ENCODE data around the gene NCAPG2. TPM values are rescaled to one million over a fixed set of nuclear protein-coding genes. Genes with fewer than 3 reads are reported as not detected.

The NCAPG2 gene
- total and polyA plus RNA-seq, 2 experiments from 2014 or later, result 38.7 to 91.2 TPM

GRCh38 chr7:158738841-158739240 lies 34.2 kb upstream of the NCAPG2 start (continued):
- TF ChIP-seq, protein P1, sequence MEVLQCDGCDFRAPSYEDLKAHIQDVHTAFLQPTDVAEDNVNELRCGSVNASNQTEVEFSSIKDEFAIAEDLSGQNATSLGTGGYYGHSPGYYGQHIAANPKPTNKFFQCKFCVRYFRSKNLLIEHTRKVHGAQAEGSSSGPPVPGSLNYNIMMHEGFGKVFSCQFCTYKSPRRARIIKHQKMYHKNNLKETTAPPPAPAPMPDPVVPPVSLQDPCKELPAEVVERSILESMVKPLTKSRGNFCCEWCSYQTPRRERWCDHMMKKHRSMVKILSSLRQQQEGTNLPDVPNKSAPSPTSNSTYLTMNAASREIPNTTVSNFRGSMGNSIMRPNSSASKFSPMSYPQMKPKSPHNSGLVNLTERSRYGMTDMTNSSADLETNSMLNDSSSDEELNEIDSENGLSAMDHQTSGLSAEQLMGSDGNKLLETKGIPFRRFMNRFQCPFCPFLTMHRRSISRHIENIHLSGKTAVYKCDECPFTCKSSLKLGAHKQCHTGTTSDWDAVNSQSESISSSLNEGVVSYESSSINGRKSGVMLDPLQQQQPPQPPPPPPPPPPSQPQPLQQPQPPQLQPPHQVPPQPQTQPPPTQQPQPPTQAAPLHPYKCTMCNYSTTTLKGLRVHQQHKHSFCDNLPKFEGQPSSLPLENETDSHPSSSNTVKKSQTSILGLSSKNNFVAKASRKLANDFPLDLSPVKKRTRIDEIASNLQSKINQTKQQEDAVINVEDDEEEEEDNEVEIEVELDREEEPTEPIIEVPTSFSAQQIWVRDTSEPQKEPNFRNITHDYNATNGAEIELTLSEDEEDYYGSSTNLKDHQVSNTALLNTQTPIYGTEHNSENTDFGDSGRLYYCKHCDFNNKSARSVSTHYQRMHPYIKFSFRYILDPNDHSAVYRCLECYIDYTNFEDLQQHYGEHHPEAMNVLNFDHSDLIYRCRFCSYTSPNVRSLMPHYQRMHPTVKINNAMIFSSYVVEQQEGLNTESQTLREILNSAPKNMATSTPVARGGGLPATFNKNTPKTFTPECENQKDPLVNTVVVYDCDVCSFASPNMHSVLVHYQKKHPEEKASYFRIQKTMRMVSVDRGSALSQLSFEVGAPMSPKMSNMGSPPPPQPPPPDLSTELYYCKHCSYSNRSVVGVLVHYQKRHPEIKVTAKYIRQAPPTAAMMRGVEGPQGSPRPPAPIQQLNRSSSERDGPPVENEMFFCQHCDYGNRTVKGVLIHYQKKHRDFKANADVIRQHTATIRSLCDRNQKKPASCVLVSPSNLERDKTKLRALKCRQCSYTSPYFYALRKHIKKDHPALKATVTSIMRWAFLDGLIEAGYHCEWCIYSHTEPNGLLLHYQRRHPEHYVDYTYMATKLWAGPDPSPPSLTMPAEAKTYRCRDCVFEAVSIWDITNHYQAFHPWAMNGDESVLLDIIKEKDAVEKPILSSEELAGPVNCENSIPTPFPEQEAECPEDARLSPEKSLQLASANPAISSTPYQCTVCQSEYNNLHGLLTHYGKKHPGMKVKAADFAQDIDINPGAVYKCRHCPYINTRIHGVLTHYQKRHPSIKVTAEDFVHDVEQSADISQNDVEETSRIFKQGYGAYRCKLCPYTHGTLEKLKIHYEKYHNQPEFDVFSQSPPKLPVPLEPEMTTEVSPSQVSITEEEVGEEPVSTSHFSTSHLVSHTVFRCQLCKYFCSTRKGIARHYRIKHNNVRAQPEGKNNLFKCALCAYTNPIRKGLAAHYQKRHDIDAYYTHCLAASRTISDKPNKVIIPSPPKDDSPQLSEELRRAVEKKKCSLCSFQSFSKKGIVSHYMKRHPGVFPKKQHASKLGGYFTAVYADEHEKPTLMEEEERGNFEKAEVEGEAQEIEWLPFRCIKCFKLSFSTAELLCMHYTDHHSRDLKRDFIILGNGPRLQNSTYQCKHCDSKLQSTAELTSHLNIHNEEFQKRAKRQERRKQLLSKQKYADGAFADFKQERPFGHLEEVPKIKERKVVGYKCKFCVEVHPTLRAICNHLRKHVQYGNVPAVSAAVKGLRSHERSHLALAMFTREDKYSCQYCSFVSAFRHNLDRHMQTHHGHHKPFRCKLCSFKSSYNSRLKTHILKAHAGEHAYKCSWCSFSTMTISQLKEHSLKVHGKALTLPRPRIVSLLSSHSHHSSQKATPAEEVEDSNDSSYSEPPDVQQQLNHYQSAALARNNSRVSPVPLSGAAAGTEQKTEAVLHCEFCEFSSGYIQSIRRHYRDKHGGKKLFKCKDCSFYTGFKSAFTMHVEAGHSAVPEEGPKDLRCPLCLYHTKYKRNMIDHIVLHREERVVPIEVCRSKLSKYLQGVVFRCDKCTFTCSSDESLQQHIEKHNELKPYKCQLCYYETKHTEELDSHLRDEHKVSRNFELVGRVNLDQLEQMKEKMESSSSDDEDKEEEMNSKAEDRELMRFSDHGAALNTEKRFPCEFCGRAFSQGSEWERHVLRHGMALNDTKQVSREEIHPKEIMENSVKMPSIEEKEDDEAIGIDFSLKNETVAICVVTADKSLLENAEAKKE (CRISPR knock-in tag; IDR thresholded peaks at IDR 0.05), result no peak
- TF ChIP-seq EZH2 (IDR thresholded peaks at IDR 0.05; ENCODE audit: low read depth, unreplicated experiment), result no peak
- no peak for TF ChIP-seq ZNF331 (CRISPR knock-in tag; IDR thresholded peaks at IDR 0.05; ENCODE audit: low read depth)

GRCh38 chr7:158737064-158737695 lies 32.6 kb upstream of the NCAPG2 start:
- H3K4me3 ChIP-seq, result no peak overlapping the region
- no peaks in the 10 kb centered on the region for H4K20me1 ChIP-seq (replicated peaks; ENCODE audit: insufficient read depth)
- Mint-ChIP-seq H3K9me3 (no peaks in the 10 kb centered on the region; the same call in 2 of the 3 replicates), H3K4me1 (peaks cover 8% of the 10 kb centered on the region), H3K4me3 (no peak overlapping the region), H3K27me3 (ENCODE audit: insufficient read depth, low read depth, poor library complexity) (peaks cover 2% of the 10 kb centered on the region), H3K36me3 (ENCODE audit: low read depth) (peaks cover 42% of the 10 kb centered on the region), H3K27ac (peak overlapping the region; percentile 59)
- no peak overlapping the region for H2AFZ ChIP-seq
- DNase-seq (ENCODE audit: low spot score), result no peak
- no peak for TF ChIP-seq EZH2phosphoT487 (IDR thresholded peaks at IDR 0.05; ENCODE audit: unreplicated experiment)
- no peak for TF ChIP-seq STAT1 (IDR thresholded peaks at IDR 0.05; ENCODE audit: unreplicated experiment)
- TF ChIP-seq POLR2AphosphoS5 (IDR thresholded peaks at IDR 0.05; ENCODE audit: low read depth), result no peak
- H3K79me2 ChIP-seq (replicated peaks; ENCODE audit: insufficient read depth), result no peaks in the 10 kb centered on the region
- no peak overlapping the region for H3K27ac ChIP-seq (ENCODE audit: low read depth)
- H3K36me3 ChIP-seq (ENCODE audit: insufficient read depth), result peaks cover 3% of the 10 kb centered on the region; the same call in 1 of the 2 replicates
- no peaks in the 10 kb centered on the region for H3F3A ChIP-seq (replicated peaks; ENCODE audit: low read depth)
- peaks cover 9% of the 10 kb centered on the region for H3K4me1 ChIP-seq (ENCODE audit: insufficient read depth)
- ATAC-seq, result no peak
- no peaks in the 10 kb centered on the region for H3K9me2 ChIP-seq (ENCODE audit: insufficient read depth)
- H3K4me2 ChIP-seq, result no peak overlapping the region
- H3K27me3 ChIP-seq (ENCODE audit: insufficient read depth), result no peaks in the 10 kb centered on the region

Measured in GM23338 (cell line).